Kidney tubule cell (primary cell): ENCODE data around the gene MUC5AC.

Source experiments
- DNase-seq: peaks from one replicate; pipeline ENCODE4 v3.0.0-alpha.2; 2018; ENCODE audit warnings: low spot score

Gene MUC5AC

DNA sequence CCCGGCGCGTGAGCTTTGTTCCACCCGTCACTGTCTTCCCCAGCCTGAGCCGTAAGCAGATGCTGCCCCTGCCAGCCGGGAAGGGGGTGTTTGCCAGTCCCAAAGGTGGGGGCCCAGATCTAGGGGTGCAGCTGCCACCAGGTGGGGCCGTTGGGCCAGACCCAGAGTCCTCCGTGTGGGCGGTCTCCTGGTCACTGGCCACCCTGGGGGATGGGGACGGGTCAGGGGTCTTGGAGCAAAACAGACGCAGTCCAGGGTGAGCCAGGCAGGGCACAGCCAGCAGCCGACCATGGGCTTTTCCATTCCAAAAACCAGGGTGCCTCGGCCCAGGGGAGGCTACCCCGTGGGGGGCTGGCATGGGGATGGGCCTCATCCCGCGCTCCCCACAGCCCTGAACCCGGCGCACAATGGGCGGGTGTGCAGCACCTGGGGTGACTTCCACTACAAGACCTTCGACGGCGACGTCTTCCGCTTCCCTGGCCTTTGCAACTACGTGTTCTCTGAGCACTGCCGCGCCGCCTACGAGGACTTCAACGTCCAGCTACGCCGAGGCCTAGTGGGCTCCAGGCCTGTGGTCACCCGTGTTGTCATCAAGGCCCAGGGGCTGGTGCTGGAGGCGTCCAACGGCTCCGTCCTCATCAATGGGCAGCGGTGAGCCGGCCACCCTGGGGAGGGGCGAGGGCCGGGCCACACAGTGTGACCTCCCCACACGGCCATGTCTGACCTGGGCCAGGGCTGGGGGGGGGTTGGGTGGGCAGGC lies 68.7 kb downstream of the MUC5AC start:
- no peak for DNase-seq

DNA sequence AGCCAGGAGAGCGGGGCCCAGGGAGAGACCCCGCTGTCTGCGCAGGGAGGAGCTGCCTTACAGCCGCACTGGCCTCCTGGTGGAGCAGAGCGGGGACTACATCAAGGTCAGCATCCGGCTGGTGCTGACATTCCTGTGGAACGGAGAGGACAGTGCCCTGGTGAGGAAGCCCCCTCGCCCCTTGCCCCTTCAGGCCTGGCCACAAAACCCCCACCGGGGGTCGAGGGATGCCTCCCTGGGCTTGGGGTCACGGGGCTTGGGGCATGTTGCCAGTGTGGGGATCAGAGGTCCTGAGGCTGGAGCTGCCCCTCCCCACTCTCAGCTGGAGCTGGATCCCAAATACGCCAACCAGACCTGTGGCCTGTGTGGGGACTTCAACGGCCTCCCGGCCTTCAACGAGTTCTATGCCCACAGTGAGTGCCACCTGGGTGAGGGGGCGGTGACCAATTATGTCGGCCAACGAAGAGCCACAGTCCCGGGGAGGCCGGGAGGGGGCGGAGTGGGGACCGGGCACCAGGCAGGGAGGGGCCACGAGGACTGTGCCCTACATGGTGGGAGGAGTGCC lies 69.3 kb downstream of the MUC5AC start:
- DNase-seq: no peak

DNA sequence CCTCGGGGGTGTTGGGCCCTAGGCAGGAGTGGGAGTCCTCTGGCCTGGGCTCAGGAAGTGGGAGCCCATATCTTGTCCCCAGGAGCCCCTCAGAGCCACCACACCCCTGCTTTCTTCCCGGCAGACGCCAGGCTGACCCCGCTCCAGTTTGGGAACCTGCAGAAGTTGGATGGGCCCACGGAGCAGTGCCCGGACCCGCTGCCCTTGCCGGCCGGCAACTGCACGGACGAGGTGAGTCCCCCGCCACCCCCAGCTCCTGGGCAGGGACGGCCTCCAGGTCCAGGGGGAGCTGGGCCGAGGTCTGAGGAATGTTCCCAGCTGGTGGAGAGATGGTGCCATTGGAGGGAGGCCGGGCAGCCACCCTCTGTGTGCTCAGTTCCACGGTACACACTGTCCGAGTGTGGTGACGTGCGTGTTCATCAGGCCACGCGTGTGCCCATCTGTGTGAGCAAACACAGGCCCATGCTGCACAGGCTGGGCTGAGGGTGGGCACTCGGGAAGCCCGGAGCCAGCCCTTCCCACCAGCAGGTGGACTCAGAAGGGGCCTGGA lies 69.9 kb downstream of the MUC5AC start:
- DNase-seq: no peak

DNA sequence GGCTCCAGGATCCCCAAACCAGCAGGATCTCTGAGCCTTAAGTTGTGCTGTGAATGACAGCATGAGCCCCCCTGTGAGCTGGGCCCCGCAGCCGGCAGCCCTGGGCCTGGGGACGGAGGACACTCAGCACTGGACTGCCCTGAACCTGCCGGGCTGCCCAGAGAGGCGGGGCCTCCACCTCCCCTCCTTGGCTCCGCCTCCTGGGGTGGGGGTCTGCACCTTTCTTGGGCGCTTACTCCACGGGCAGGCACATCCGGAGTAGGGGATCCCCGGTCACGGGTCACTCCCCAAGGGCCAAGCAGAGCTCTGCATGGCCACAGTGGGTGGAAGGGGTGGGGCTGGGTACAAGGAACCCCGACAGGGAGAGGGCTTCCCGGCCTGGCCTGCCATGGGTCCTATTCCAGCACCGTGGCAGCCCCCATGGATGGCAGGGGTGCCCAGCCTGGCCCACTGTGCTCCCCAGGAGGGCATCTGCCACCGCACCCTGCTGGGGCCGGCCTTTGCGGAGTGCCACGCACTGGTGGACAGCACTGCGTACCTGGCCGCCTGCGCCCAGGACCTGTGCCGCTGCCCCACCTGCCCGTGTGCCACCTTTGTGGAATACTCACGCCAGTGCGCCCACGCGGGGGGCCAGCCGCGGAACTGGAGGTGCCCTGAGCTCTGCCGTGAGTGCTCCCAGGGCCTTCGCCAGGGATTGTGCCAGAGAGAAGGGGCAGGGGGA lies 70.5 kb downstream of the MUC5AC start:
- DNase-seq: no peak

DNA sequence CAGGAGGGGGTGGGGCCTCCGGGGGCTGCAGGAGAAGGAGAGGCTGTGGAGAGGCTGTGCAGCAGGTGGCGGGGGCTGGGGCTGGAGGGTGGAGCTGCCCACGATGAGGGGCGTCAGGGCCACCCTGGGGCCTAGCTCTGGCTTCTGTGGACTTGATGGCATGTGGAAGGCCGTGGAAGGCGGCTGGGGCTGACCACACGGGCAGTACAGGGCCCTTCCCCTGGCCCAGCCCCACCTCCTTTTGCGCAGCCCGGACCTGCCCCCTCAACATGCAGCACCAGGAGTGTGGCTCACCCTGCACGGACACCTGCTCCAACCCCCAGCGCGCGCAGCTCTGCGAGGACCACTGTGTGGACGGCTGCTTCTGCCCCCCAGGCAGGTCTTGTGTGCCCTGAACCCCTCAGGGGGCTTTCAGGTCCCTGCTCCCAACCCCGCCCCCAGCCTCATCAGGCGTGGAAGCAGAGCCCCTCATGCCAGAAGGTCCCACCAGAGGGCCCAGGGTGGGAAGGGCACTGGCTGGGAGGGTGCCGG lies 71.2 kb downstream of the MUC5AC start:
- DNase-seq: no peak

DNA sequence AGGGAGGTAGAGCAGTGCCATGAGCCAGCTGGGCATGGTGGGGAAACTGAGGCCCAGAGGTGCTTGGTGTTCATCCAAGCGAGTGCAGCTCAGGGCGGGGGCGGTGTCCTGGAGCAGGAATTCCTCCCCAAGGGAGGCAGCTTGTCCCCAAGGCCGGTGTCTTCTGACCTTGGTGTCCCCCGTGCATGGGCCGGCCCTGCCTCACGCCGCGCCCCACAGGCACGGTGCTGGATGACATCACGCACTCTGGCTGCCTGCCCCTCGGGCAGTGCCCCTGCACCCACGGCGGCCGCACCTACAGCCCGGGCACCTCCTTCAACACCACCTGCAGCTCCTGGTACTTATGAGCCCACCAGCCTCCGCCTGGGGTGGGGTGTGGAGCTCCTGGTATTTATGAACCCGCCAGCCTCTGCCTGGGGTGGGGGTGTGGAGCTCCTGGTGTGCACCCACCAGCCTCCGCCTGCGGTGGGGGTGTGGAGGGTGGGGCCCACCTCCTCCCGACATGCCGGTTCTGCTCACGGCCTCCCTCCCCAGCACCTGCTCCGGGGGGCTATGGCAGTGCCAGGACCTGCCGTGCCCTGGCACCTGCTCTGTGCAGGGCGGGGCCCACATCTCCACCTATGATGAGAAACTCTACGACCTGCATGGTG lies 71.8 kb downstream of the MUC5AC start:
- no peak for DNase-seq

DNA sequence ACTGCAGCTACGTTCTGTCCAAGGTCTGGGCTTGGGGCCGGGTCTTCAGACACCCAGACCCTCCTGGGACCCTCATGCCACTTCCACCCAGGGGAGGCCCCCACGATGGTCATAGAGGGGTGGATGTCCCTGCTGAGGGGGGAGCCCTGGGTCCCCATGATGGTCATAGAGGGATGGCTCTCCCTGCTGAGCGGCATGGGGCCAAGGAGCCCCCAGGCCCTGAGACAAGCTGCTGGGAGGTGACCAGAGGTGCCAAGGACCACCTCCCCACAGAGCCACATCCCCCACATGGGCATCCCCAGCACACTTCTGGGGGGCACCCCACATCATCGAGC lies 72.3 kb downstream of the MUC5AC start:
- DNase-seq: no peak

DNA sequence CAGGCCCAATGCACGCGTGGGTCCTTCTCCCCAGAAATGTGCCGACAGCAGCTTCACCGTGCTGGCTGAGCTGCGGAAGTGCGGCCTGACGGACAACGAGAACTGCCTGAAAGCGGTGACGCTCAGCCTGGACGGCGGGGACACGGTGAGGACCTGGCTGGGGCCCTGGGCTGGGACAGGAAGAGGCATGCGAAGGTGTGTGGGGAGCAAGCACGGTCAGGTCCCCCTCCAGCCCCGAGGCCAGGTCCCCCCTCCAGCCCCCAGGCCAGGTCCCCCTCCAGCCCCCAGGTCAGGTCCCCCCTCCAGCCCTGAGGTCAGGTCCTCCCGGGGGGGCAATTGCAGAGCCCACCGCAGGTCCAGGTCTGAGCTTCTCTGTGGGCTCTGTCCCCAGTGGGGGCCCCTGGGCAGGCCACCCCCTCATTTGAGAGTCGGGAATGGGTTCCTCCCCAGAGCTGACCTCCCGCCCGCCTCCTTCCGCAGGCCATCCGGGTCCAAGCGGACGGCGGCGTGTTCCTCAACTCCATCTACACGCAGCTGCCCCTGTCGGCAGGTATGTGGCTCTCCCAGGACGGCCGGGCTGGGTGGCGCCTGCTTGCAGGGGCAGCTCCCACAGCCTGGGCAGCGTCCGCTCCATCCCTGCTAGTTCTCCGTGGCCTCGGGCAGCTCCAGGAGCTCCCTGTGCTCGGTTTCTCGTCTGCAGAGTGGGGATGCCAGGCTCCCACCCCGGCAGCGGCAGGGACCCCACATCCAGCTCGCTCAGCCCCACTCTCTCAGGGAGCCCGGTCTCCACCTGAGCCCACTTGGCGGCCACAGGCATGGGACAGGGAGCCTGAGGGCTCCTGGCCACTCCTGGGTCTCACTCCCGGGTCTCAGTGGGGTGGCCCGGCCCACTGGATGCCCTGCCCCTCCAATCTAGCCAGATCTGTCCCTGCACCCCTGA lies 73.0 kb downstream of the MUC5AC start:
- peak; percentile 3 for DNase-seq

DNA sequence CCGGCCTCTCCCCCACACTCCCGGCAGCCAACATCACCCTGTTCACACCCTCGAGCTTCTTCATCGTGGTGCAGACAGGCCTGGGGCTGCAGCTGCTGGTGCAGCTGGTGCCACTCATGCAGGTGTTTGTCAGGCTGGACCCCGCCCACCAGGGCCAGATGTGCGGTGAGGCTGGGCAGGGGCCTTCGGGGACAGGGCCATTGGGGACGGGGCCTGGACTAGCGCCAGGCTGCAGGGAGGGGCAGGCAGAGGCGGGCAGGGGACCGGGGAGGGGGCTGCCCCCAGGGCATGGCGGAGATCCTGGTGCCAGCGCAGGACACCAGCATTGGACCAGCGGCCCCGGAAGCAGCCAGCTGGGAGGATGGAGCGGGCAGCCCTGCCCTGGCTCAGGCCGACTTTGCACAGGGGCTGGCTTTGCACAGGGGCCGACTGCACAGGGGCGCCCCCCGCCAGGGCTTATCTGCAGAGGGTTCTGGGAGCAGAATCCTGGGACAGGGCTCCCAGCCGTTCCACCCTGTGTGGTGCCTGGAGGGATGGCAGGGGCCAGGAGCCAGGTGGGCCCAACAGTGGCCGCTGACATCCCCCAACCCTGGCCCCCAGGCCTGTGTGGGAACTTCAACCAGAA lies 73.8 kb downstream of the MUC5AC start:
- DNase-seq: no peak

DNA sequence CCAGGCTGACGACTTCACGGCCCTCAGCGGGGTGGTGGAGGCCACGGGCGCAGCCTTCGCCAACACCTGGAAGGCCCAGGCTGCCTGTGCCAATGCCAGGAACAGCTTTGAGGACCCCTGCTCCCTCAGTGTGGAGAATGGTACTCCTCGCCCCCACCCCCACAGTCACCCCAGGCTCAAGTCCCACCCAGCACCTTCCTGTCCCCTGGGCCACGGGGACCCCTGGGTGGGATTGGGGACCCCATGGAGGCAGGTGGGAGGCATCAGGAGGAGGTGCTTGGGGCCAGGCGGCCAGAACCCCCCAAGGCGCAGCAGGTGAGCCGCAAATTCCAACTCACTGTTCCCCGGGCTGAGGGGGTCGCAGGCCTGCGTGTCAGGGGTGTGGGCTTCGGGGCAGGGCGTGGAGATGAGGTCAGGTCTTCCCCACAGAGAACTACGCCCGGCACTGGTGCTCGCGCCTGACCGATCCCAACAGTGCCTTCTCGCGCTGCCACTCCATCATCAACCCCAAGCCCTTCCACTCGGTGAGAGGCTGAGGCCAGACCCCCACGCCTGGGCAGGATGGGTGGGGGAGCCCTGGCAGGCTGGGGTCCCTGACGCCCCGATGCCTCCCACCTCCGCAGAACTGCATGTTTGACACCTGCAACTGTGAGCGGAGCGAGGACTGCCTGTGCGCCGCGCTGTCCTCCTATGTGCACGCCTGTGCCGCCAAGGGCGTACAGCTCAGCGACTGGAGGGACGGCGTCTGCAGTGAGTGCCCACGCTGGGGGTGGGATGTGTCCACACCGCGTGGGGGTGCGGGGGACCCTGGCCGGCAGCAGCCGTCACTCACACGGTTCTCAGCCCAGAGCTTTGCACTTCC lies 74.5 kb downstream of the MUC5AC start:
- no peak for DNase-seq

DNA sequence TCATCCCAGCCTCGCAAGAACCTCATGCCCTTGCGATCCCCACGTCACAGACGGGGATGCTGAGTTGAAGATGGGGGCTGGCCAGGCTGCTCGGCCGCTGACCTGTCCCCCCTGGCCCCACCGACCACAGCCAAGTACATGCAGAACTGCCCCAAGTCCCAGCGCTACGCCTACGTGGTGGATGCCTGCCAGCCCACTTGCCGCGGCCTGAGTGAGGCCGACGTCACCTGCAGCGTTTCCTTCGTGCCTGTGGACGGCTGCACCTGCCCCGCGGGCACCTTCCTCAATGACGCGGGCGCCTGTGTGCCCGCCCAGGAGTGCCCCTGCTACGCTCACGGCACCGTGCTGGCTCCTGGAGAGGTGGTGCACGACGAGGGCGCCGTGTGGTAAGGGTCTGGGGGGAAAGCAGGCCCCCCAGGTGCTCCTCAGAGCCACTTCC lies 75.1 kb downstream of the MUC5AC start:
- DNase-seq: no peak

DNA sequence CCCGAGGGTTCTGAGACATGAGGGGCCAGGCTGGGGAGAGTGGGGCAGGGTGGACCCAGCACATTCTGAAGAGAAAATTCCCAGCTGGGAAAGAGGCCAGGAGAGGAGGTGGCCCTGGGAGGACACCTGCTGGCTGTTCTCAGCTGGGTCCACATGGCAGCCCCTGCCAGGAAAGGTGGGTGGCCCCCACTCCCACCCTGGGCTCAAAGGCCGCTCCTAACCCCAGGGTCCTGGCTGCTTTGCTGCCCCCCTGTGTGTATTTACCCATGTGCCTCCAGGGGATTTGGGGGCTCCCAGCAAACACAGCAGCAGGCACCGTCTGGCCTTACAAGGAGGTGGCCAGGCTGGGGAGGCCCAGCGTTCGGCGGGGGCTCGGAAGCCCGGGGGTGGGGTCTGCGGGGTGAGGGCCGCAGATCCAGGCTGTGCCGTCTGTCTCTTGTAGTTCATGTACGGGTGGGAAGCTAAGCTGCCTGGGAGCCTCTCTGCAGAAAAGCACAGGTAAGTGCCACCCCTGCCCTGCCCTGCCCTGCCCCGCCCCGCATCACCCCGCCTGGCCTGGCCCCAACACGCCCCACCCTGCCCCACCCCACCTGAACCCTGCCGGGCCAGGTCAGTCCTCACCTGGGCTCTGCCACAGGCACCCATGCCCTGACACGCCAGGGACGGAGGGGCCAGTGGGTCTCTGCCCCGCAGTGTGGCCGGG lies 75.7 kb downstream of the MUC5AC start:
- no peak for DNase-seq

DNA sequence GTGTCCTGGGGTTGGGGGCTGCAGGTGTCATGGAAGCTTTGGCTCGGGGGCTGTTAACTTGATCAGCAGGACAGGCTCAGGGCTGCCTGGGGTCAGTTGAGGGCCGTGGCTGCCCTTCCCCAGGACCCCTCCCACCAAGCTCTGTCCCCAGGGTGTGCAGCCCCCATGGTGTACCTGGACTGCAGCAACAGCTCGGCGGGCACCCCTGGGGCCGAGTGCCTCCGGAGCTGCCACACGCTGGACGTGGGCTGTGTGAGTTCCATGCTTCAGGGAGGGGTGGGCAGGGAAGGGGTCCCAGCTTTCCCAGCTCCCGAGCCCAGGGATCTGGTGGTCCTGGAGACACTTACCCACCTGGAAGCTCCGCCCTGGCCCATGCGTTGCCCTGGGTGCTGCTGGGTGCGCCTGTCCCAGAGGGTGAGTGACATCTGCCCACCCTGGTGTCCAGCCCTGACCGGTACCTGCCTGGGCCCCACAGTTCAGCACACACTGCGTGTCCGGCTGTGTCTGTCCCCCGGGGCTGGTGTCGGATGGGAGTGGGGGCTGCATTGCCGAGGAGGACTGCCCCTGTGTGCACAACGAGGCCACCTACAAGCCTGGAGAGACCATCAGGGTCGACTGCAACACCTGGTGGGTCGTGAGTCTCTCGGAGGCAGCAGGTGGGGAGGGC lies 76.4 kb downstream of the MUC5AC start:
- DNase-seq: no peak

DNA sequence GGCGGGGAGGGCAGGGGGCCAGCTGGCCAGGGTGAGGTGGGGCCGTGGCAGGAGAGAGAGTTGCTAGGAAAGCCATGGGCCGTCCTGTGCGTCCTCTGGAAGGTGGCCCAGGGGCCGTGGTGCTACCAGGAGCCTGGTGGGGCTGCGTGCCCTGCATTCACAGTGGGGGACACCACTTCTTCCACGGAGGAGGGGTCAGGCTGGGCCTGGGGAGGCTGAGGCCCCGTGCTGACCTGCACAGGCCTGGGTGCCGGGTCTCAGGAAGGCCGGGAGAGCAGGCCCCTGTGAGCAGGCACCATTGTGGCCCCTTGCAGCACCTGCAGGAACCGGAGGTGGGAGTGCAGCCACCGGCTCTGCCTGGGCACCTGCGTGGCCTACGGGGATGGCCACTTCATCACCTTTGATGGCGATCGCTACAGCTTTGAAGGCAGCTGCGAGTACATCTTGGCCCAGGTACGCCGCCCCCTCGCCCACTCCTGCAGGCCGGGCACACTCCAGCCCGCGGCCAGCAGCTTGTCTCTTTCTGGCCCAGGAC lies 77.1 kb downstream of the MUC5AC start:
- DNase-seq: no peak

DNA sequence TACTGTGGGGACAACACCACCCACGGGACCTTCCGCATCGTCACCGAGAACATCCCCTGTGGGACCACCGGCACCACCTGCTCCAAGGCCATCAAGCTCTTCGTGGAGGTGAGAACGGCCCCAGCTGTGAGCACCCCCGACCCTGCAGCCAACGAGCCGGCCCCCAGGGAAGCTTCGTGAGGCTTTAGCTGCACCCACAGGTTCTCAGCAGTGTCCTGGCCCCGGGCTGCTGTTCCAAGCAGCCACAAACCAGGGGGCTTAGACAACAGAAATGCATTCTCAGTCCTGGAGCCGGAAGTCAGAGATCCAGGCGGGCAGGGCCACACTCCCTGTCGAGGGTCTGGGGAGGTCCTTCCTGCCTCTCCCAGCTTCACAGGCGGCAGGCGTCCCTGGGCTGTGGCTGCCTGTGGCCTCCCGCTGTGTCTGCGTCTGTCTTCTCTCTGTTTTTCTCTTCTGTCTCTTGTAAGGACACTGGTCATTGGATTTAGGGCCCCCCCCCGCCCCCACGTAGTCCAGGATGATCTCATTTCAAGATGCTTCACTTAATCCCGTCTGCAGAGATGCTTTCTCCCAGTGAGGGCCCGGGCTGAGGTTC lies 77.7 kb downstream of the MUC5AC start:
- DNase-seq: no peak

DNA sequence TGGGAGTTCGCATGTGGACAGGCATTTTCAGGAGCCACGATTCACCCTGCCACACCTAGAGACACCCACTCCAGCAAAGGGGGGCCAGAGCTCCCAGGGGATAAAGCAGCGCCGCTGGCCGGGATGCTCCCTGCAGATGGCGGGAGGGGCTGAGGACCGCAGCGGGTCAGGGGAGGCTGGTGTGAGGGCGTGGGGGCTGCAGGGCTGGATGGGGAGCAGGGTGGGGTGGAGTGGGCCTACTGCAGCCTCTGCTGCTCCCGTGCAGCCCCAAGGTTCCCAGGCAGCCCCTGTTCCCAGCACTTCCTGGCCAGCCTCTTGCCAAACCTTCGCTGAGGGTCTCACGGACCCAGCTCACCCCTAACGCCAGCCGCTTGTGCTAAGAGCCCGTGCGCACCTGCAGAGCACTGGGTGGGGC lies 78.2 kb downstream of the MUC5AC start:
- no peak for DNase-seq

DNA sequence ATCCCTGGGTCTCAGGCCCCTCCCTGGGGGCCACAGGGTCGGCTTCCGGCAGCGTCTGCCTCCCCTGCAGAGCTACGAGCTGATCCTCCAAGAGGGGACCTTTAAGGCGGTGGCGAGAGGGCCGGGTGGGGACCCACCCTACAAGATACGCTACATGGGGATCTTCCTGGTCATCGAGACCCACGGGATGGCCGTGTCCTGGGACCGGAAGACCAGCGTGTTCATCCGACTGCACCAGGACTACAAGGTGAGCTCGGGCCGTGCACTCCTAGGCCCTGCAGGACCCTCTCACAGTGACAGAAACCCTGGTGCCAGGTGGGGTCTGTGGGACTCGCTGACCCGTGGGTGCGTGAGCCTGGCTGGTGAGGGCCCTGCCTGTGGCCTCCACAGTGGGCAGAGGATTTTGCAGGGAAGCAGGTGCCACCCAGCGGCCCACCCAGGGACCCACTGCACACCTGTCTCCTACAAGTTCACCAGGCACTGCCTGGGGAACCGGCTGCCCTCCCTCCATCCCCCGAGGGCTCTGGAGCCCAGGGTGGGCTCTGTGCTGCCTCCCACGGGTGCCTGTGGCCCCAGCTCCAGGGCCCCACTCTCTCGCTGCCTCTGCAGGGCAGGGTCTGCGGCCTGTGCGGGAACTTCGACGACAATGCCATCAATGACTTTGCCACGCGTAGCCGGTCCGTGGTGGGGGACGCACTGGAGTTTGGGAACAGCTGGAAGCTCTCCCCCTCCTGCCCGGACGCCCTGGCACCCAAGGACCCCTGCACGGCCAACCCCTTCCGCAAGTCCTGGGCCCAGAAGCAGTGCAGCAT lies 78.8 kb downstream of the MUC5AC start:
- no peak for DNase-seq
